C4-2B (cell line): ENCODE data around the gene VPS50.
A peak's percentile ranks its signal among the peaks of the same experiment; 100 is the strongest.

Experiments used
- H3K27ac ChIP-seq: fragments of 450-650 bp; 2 replicates; pipeline ENCODE4 v1.5.1; 2017
- CTCF ChIP-seq: fragments of 450-650 bp; conservative IDR thresholded peaks from 2 replicates; pipeline ENCODE4 v1.5.1; 2017; ENCODE audit warnings: mild to moderate bottlenecking
- ZFX ChIP-seq: fragments of 450-650 bp; IDR thresholded peaks from 2 replicates; pipeline ENCODE4 v1.6.1; 2017

The VPS50 gene

GRCh38 chr7:93239824-93240223 is 7.7 kb downstream of the VPS50 start:
- TF ChIP-seq ZFX (no peak), CTCF (no peak)

GRCh38 chr7:93242106-93242505 is 9.9 kb downstream of the VPS50 start:
- no peak overlapping the region for H3K27ac ChIP-seq
- TF ChIP-seq CTCF = no peak
- no peak for TF ChIP-seq ZFX

More at GRCh38 chr7:93239824-93240223, 7.7 kb downstream of the VPS50 start:
- H3K27ac ChIP-seq = no peak overlapping the region

GRCh38 chr7:93245525-93246432 is 13.6 kb downstream of the VPS50 start:
- H3K27ac ChIP-seq = no peak overlapping the region
- TF ChIP-seq ZFX (no peak), CTCF (peak; percentile 81)

GRCh38 chr7:93249491-93250148 is 17.5 kb downstream of the VPS50 start:
- no peak overlapping the region for H3K27ac ChIP-seq
- TF ChIP-seq ZFX = no peak
- TF ChIP-seq CTCF = no peak

GRCh38 chr7:93258661-93259060 is 26.5 kb downstream of the VPS50 start:
- TF ChIP-seq ZFX (no peak), CTCF (no peak)
- no peak overlapping the region for H3K27ac ChIP-seq

GRCh38 chr7:93262535-93262934 is 30.4 kb downstream of the VPS50 start:
- no peak overlapping the region for H3K27ac ChIP-seq
- no peak for TF ChIP-seq CTCF
- no peak for TF ChIP-seq ZFX

- no peak overlapping the region for H3K27ac ChIP-seq
- no peak for TF ChIP-seq ZFX
- TF ChIP-seq CTCF = no peak
Observed at GRCh38 chr7:93265220-93265619, 33.1 kb downstream of the VPS50 start.
